ENCODE data around the gene RANBP9.

RANBP9 gene

DNA sequence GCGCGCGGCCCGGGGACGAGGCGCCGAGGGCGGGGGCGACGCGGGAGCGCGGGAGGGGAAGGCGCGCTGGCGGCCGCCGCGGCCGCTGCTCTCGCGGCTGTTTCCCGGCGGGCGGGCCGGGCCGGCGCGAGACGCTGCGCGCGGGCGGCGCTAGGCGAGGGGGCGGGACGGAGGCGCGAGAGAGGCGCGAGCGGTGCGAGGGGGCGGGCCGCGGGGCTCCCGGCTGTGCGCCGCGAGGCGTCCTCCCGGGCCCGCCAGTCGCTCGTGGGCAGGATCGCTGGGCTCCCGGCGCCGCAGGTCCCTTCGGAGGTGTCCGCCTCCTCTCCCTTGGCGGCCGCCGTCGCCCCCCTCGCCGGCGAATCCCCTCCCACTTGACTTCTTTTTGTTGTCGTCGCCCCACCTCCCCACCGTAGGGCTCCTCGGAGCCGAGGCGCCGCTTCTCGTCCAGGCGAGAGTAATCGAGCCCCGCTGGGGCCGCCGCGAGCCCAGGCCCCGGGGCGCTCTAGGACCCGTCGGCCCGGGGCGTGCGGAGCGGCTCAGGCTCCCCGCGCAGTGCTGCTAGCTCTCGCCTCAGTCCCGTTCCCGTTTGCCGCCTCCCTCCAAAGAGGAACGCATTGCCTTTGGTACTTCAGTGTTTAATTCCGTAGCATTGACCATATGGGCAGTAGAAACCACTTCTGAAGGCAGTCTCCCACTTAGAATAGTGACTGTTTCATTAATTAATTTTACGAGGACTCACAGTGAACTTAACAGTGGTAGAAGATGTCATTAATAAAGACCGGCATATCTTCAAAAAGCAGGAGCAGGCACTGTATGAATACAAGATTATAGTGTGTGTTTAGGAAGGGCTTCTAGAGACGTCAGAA lies at the start of gene RANBP9:
RANBP9 (minus strand) TSS at position 103 of the 866 bp plus-strand sequence. CDS start 330 bp downstream, outside the sequence.
- DNase-seq (ENCODE audit: low read depth) = no peak
- peak within 1 kb of the TSS; percentile 92 for H3K4me3 ChIP-seq (ENCODE audit: low read depth, low read length)
- TF ChIP-seq, protein P1, sequence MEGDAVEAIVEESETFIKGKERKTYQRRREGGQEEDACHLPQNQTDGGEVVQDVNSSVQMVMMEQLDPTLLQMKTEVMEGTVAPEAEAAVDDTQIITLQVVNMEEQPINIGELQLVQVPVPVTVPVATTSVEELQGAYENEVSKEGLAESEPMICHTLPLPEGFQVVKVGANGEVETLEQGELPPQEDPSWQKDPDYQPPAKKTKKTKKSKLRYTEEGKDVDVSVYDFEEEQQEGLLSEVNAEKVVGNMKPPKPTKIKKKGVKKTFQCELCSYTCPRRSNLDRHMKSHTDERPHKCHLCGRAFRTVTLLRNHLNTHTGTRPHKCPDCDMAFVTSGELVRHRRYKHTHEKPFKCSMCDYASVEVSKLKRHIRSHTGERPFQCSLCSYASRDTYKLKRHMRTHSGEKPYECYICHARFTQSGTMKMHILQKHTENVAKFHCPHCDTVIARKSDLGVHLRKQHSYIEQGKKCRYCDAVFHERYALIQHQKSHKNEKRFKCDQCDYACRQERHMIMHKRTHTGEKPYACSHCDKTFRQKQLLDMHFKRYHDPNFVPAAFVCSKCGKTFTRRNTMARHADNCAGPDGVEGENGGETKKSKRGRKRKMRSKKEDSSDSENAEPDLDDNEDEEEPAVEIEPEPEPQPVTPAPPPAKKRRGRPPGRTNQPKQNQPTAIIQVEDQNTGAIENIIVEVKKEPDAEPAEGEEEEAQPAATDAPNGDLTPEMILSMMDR (IDR thresholded peaks at IDR 0.05; ENCODE audit: low read depth, low read length, missing control alignments) = no peak

- DNase-seq (ENCODE audit: low read depth) = no peak
- no peak overlapping the region for H3K4me3 ChIP-seq (ENCODE audit: low read depth, low read length)
- TF ChIP-seq, protein P1 (IDR thresholded peaks at IDR 0.05; ENCODE audit: low read depth, low read length, missing control alignments) = no peak
Measured at GRCh38 chr6:13760307-13761304, 49.0 kb upstream of the RANBP9 start.

GRCh38 chr6:13759025-13759424 lies 47.4 kb upstream of the RANBP9 start:
- no peak overlapping the region for H3K4me3 ChIP-seq (ENCODE audit: low read depth, low read length)
- TF ChIP-seq, protein P1 (IDR thresholded peaks at IDR 0.05; ENCODE audit: low read depth, low read length, missing control alignments) = no peak

GRCh38 chr6:13754644-13755043 lies 43.0 kb upstream of the RANBP9 start:
- DNase-seq (ENCODE audit: low read depth) = no peak
- TF ChIP-seq, protein P1 (IDR thresholded peaks at IDR 0.05; ENCODE audit: low read depth, low read length, missing control alignments) = no peak
- H3K4me3 ChIP-seq (ENCODE audit: low read depth, low read length) = no peak overlapping the region

More at GRCh38 chr6:13759025-13759424, 47.4 kb upstream of the RANBP9 start:
- no peak for DNase-seq (ENCODE audit: low read depth)

DNA sequence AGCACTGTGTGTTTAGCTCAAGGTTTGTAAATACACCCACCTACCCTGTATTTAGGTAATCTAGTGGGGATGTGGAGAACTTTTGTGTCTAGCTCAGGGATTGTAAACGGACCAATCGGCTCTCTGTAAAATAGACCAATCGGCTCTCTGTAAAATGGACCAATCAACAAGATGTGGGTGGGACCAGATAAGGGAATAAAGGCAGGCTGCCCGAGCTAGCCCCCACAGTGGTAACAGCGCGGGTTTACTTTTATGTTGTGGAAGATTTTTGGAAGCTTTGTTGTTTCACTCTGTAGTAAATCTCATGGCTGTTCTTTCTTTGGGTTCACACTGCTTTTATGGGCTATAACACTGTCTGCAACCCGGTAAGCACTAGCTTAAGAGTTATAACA lies 32.1 kb upstream of the RANBP9 start:
- H3K4me3 ChIP-seq (ENCODE audit: low read depth, low read length) = no peak overlapping the region
- TF ChIP-seq, protein P1 (IDR thresholded peaks at IDR 0.05; ENCODE audit: low read depth, low read length, missing control alignments) = no peak
- DNase-seq (ENCODE audit: low read depth) = no peak

DNA sequence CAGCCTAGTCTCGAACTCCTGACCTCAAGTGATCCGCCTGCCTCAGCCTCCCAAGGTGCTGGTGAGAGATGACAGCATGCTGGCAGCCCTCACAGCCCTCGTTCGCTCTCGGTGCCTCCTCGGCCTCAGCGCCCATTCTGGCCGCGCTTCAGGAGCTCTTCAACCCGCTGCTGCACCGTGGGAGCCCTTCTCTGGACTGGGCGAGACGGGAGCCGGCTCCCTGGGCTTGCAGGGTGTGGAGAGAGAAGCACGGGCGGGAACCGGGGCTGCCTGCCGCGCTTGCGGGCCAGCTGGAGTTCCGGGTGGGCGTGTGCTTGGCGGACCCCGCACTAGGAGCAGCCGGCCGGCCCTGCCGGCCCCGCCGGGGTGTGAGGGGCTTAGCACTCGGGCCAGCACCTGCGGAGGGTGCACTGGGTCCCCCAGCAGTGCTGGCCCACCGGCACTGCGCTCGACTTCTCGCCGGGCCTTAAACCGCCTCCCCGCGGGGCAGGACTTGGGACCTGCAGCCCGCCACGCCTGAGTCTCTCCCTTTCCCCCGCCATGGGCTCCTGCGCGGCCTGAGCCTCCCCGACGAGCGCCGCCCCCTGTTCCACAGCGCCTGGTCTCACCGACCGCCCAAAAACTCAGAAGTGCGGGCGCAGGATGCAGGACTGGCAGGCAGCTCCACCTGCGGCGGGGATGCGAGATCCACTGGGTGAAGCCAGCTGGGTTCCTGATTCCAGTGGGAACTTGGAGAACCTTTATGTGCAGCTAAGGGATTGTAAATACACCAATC lies 31.5 kb upstream of the RANBP9 start:
- TF ChIP-seq, protein P1 (IDR thresholded peaks at IDR 0.05; ENCODE audit: low read depth, low read length, missing control alignments) = no peak
- H3K4me3 ChIP-seq (ENCODE audit: low read depth, low read length) = peak overlapping the region; percentile 34

More for the DNA sequence above, 31.5 kb upstream of the RANBP9 start:
- DNase-seq (ENCODE audit: low read depth) = no peak

All from GM12864 (cell line).